ENCODE results near the gene TTC34.
"Not testable (repeated sequence)": the region's sequence is repeated elsewhere in the genome, so short reads cannot be mapped to it uniquely, and the experiment has no call there.

Gene TTC34

GRCh38 chr1:2639607-2640521 is 161.6 kb downstream of the TTC34 start:
- DNase-seq (ENCODE audit: low read depth) = no peak

DNA sequence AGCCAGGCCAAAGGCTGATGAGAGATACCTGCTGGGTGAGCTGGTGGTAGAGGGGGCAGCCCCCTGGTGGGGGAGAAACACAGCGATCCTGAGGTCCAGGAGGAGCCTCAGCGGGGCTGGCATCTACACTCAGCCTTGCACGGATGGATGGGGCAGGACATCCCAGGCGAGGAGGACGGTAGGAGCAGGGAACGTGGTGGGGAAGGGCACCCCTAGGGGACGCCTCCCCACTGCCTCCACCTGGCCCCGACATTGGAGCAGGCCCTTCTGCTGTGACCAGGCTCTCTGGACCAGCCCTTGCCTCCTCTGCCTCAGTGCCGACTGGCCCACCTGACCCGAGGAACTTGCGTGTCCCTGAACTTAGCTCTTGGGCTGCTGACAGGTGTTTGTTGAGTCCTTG is 162.3 kb downstream of the TTC34 start:
- DNase-seq (ENCODE audit: low read depth) = no peak

GRCh38 chr1:2638466-2639115 is 162.9 kb downstream of the TTC34 start:
- no peak for DNase-seq (ENCODE audit: low read depth)

DNA sequence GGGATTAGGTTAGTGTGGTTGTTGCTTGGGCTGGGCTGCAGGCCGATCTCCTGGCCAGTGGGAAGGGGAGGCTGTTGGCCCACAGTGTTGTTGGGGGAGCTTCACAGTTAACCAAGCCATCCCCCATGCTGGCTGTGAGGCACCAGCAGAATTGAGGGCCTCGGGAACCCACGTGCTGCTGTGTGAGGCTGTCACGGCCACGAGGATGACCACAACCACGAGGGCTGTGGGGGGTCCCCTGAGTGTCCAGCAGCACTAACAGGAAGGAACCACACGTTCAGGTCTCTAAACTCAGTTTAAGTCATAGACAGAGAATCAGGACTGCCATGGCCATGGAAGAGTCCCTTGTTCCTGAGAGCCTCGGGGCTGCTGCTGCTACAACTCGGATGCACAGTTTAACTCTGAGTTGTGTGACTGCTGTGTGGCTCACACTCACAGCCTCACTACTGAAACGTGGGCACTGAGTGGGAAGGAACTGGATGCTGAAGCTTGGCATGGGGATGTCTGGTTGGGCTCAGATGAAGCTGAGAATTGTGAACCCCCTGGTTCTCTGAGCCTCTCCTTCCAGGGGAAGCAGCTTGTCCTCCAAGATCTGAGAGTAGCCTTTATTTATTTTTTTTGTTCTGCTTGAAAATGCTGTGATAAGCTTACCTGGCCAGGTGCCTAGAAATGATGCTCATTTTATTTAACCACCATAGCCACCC is 163.9 kb downstream of the TTC34 start:
- DNase-seq (ENCODE audit: low read depth) = no peak

- DNase-seq (ENCODE audit: low read depth) = no peak
Measured at GRCh38 chr1:2636733-2637132, 164.8 kb downstream of the TTC34 start.

DNA sequence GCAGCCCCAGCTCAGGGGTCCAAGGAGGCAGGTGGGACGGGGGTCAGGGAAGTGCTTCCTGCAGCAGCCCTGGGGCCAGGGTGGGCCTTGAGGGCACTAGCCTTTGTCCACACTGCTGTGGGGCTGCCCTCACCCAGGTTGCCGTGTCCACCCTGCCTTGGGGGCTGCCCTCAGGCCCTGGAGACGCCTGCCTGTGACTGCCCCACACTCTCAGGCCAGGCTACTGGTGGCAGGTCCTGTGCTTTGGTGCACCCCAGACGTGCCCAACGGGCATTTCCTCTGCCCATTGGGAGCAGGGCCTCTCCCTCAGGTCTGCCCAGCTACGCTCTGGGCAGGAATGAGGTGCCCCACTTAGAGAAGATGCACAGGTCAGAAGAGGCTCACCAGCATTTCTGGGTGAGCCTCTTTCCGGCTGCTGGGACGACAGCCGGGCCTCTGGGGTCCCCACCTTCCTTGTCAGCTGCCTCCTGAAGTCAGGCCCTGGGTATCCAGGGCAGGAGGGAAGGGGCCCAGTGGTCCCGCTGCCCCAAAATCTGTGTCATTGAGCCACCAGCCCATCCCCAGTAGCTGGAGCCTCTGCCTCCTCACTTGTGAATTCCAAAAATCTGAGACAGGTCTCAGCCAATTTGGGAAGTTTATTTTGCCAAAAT is 166.0 kb downstream of the TTC34 start:
- DNase-seq (ENCODE audit: low read depth) = no peak

DNA sequence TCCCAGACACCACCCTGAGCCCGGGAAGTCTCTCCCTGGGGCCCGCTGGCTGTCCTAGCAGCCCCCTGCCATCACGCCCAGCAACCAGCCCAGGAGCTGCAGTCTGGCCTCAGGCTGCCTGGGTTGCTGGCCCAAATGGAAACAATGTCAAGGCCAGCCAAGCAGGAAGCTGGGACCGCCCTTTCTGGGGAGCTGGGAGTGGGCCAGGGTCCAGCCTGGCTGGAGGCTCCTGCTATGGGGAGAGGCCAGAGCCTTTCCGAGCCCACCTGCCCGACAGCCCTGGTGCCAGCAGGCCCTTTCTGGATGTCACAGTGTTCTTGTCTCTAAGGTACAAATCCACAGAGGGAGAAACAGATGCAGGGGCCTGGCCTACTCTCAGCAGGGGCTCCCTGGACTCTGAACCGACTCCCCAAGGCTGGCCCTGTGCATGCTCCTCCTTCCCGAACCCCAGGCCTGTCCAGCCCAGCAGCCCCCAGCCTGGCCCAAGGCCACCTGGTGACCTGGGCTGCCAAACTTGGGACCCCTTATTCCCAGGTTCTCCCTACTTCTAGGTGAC is 167.5 kb downstream of the TTC34 start:
- DNase-seq (ENCODE audit: low read depth) = no peak

DNA sequence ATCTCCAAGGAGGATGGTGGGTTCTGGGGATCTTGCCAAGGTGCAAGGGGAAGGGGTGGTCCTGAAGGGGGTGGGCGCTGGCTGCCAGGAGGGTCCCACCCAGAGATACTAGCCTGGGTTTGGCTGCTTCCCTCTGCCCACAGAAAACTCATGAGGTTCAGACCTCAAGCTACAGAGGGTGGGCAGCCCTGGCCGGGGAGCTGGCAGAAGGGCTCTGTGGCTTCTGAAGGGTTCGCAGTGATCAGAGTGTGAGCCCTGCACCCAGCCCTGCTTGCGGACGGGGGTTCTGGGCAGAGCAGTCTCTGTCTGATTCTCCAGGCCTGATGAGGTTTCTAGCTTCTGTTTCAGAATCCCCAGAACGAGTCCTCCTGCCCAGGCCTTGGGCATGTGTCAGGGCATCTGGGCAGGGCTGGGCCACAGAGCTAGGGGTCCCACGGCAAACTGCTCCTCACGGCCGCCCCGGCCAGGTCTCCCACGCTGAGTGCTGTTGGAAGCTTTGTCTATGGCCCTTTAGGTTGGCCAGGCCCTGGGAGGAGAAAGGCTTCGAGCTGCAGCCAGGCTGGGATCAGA is 168.0 kb downstream of the TTC34 start:
- DNase-seq (ENCODE audit: low read depth) = no peak

DNA sequence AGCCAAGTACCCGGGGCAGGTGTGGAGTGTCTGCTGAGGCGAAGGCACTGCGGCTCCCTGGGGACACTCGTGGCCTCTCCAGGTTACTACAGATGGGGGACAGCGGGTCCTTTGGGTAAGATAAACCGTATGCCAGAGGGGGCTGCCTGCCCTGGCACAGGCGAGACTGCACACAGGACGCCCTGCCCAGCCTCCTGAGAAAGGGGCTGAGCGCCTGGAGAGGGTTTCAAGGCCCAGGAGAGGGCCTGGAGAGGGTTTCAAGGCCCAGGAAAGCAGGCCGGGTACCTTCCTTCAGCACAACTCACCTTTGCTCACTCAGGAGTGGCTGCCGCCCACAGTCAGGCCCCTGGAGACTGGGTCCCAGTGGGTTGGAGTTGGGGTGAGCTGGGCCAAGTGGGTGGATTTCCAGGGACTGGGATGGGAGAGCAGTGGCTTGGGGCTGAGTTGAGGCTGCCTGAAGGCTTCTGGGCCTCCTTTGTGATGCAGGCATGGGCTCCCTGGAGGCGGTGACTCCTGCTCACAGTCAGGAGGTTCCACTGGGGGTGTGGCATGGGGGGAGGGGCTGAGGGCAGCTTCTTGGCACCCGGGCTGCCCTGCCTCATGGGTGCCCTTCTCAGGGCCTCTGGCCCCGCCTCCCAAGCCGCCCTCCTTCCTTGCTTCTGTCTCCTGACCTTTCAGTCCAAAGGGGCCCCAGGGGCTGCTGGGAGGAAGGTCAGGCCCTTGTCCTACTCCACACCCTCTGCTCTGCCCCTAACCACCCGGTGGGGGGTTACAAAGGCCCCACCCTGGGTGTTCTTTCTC is 168.7 kb downstream of the TTC34 start, which contains the start of gene MMEL1:
MMEL1 (minus strand) TSS at position 456 of the 801 bp plus-strand sequence. CDS start 3,532 bp downstream, outside the sequence.
- DNase-seq (ENCODE audit: low read depth) = no peak

DNA sequence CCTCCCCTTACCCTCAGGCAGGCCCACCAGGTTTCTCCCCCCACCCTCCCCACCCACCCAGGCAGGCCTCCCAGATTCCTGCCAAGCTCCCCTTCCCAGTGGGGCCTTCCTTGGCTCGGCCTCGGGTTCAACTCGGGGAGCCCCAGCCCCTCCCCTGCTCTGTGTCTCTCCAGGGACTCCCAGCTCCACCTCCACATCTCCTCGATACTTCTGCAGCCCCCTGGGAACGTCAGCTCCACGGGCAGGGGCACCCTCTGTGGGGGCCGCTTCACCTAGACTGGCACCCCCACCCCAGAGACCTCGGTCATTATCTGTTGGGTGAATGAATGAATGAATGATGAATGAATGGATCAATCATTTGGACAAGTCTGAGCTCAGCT is 169.5 kb downstream of the TTC34 start:
- DNase-seq (ENCODE audit: low read depth) = no peak

- no peak for DNase-seq (ENCODE audit: low read depth)
Measured at GRCh38 chr1:2631136-2632050, 170.1 kb downstream of the TTC34 start.

DNA sequence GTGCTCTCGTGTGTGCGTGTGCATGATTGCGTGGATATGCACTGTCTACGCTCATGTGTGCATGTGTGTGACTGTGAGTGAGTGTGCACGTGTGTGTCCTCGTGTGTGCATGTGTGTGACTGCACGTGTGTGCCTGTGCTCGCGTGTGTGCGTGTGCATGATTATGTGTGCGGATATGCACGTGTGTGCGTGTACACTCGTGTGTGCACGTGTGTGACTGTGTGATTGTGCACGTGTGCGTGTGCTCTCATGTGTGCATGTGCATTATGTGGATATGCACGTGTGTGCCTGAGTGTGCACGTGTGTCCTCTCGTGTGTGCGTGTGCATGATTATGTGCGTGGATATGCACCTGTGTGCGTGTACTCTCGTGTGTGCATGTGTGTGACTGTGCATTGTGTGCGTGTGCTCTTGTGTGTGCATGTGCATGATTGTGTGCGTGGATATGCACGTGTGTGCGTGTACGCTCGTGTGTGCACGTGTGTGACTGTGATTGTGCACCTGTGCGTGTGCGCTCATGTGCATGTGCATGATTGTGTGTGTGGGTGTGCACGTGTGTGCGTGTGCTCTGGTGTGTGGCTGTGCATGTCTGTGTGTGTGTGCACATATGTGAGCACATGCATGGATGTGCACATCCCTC is 170.9 kb downstream of the TTC34 start:
- DNase-seq (ENCODE audit: low read depth) = no peak

GRCh38 chr1:2629627-2630497 is 171.6 kb downstream of the TTC34 start:
- no peak for DNase-seq (ENCODE audit: low read depth)

- no peak for DNase-seq (ENCODE audit: low read depth)
Measured at GRCh38 chr1:2628933-2629626, 172.4 kb downstream of the TTC34 start.

DNA sequence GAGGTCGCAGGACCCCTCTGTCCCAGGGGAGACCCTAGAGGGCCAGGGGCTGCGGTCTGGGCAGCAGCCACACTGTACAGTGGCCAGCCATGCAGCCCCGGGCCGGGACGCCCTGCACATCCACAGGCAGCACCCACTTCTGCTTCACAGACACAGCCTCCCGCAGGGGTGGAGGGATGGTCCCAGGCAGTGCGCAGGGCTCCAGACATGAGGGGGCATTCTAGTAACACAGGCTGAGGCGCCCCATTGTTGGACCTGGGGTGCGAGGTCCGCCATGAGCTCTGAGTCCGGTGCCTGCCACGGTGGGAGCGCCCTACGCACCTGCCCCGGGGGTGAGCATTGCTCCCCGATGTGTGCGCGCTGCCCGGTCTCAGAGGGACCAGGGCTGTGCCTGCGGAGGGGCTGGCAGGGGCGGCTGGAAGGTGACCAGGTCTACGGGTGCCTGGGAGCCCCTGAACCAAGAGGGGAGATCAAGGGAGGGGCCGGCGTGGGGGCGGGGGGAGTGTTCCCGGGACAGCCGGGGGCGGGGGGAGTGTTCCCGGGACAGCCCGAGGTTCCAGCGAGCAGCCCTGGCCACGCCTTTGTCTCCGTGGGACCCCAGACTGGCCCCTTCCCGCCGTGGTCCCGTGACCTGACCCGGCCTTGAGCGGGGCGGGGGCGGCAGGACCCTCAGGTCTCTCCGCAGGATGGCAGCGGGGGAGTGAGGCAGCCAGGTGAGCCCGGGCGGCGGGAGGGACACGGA is 173.1 kb downstream of the TTC34 start:
- DNase-seq (ENCODE audit: low read depth) = no peak

DNA sequence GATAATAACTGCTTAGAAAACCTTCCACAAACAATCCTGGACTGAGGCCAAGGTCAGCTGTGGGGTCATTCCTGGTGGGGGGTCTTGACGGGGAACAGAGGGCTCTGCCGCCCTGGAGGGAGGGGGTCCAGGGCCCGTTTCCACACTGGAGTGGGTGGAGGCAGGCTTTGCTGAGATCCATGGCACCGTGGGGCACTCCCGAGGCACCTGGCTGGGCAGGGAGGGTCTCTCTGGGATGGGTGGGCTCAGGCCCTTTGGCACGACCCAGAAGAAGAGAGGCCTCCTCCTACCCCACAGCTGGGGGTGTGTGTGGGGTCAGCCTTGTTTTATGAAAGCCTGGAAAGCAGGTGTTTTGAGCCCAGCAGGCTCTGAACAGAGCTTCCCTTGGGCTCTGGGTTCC is 173.7 kb downstream of the TTC34 start:
- DNase-seq (ENCODE audit: low read depth) = no peak

GRCh38 chr1:2625748-2626147 is 175.7 kb downstream of the TTC34 start:
- not testable (repeated sequence) for DNase-seq (ENCODE audit: low read depth)

Measured in fibroblast of the conjunctiva (primary cell).